Stimulated activated CD8-positive, alpha-beta memory T cell treated with anti-CD3 and anti-CD28 coated beads, Interleukin-7, amount 100 ng/mL, for 48 hours (primary cell): Measurements from ENCODE around the gene RAB41.
"Not testable (repeated sequence)": the region's sequence is repeated elsewhere in the genome, so short reads cannot be mapped to it uniquely, and the experiment has no call there.

ENCODE experiments used
- DNase-seq, 2 donors: peaks; one replicate each; pipeline ENCODE4 v3.0.0-alpha.2; 2020; ENCODE audit warnings: low read depth in 1 of 2; ENCODE audit errors: extremely low read depth in 1 of 2

RAB41 gene

DNA sequence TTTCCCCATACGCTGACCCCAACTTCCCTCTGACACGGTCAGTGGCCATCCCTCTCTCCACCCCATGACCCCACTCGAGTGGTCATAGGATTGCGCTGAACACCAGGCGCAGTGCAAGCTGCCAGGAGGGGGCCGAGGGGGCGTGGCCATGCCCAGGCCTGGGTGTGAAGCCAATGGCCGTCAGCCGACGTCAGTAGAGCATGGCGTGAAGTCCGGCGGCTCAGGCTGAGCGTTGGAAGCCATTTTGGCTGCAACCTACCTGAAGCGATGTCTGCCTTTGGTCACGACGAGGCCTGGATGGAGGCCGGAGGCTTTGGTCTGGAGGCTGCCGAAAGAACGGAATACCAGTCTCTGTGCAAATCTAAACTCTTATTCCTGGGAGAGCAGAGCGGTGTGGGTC, at the start of gene RAB41:
RAB41 (plus strand) TSS at position 222 of the 400 bp plus-strand sequence; CDS start at position 268, 46 bp downstream.
- no peak for DNase-seq

DNA sequence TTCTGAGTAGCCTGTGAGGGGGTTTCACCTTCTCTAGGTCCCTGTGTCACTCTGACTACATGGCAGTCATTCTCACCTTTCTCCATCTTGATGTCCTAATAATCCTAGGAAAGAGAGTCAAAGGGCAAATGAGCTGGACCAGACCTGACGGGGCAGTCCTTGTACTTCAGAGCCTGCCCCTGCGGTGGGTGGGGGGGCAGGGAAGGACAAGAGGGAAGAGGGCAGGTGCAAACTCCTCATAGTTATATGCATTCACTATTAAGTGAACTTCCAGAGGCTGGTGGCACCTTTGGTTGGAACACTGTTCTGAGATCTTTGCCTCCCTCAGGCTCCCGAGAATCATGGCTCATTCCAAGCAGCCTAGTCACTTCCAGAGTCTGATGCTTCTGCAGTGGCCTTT, 47.6 kb upstream of the RAB41 start, which contains the start of gene AWAT1:
AWAT1 (plus strand) TSS at position 301 of the 400 bp plus-strand sequence; CDS start at position 342, 41 bp downstream.
- no peak for DNase-seq

- no peak for DNase-seq
Observed at GRCh38 chrX:70240751-70241150, 41.2 kb upstream of the RAB41 start.

DNA sequence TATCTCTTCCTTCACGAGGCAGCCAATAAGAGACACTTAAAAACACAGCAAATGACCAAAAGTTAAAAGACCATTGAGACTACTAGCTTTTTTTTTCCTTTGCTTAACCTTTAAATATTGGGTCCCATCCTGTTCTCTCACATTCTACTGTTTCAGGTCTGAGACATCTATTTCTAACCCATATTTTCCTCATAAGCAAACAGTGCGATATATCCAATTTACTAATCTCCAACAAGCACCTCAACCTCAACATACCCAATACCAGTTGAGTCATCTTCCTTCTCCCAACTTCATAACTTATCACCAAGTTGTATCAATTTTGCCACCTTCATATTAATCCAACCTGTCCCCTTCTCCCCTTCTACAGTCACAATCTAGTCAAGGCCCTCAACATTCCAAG, 40.5 kb upstream of the RAB41 start:
- no peak for DNase-seq

- not testable (repeated sequence) for DNase-seq
Observed at GRCh38 chrX:70243601-70244000, 38.4 kb upstream of the RAB41 start.

GRCh38 chrX:70244881-70245280, 37.1 kb upstream of the RAB41 start:
- no peak for DNase-seq

- no peak for DNase-seq
Observed at GRCh38 chrX:70247252-70247651, 34.7 kb upstream of the RAB41 start.

DNA sequence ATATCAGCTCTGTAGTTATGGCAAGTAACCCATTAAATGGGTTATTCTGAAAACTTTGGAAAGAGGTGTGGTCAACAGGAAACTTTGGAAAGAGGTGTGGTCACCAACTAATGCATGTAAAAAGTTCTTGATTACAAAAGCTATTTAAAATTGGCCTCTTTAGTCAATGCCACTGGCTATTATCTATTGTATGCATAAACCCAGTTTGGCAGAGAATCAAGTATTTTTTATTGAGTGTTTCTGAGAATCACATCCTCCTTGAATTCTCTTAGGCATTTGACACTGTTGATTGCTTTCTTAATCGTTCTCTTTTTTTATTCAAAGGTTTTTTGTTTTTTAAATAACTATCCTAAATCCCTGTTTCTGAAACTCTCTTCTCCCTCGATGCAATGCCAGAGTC, 29.5 kb upstream of the RAB41 start:
- DNase-seq: no peak

DNA sequence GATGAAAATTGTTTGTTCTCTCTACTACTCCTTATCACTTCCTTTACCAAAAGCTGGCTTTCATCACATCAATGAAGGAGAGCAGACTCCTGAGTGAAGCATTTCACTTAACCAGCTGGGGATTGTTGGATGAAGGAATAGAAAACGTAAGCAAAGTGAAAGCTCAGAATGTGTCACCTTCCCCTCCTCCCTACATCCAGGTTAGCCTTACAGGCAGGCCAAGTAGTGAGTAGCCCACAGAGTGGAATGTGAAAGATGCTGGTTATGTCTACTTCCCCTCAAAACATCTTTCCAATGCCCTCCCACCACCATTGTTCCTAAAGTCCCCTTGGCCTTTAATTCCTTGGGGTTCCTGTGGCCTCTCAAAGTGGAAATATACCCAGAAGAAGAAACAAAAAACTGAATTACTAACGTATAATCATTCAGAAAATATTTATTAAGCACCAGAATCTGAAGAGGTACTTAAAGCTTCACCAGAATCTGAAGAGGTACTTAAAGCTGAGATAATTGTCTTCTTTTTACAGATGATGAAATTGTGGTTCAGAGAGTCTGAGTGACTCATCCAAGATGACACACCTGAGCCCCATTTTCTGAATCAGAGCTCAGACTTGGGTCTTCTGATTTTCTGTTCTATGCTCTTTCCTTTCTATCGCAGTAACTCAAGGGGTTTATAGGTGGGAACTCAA, 28.5 kb upstream of the RAB41 start:
- DNase-seq: no peak

DNA sequence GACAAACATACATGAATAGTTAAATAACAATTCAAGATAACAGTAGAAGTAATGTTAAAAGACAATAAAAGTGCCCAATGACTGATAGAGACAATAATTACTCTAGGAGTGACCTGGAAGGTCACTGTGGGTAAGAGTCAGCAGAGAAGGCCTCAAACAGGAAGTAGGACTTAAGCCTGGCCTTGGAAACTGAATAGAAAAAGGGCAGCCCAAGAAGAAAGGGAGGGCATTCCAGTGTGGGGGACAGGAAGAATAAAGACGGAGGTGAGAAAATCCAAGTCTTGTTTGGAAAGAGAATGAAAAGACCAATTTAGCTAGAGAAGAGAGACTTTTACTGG, 27.9 kb upstream of the RAB41 start:
- DNase-seq: no peak

DNA sequence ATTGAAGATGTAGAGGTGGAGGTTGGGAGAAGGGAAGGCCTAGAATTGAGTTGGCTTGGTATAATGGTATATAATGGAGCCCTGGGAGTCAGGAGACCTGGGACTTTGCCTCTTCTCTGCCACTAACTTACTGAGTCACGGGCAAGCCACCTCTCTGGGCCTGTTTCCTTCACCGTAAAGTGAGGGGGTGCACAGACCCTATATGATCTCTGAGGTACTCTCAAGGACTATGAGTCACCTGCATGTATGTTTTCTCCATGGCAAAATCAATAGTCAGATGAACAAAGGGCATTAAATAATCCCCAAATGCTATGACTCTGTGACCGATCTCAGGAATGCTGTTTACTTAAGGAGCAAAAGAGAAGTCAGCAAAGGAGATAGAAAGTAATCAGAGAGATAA, 27.1 kb upstream of the RAB41 start:
- no peak for DNase-seq

GRCh38 chrX:70255452-70255851, 26.5 kb upstream of the RAB41 start:
- DNase-seq: no peak

DNA sequence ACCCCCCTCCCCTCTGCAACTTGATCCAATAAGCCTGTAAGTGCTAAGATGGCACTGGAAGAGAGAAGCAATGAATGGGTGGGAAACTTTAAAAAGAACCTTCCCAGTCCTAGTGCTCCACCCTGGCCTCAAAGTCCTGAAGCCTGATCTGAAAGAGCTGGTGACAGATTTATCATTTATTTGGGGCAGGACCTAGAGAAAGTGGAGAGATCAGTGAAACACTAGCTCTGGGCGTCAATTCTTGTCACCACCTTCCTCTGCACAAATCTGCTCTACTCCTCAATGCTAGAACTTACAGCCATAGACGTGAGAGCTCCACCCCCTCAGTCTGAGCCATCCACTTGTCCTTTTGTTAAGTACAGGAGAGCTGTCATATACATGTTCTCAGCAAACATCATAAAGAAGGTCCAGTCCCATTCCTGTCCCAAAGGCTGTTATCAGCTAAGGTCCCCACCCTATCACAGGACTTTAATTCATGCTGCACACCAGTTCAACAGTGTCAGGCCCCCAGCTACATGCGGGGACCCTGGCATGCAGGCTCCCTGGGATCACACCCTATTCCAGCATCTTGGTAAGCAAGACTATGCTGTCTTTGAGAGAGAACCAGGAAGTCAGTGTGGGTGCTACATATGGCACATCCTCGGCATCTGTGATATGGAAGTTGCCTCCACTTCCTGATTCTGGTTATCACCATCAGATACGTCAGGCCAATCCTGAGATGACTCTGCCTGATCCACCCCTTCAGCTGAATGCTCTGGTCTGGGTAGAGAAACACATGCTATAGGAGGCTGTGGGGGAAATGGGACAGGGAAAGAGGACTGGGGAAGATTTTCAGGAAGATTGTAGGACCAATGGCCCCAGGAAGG, 24.3 kb upstream of the RAB41 start:
- DNase-seq: no peak

- DNase-seq: no peak
Observed at GRCh38 chrX:70260104-70260503, 21.9 kb upstream of the RAB41 start, which contains the start of gene P2RY4. P2RY4 (minus strand) TSS chrX:70260204; CDS start chrX:70259624, 580 bp downstream.

- peak in 1 of 2 donors; percentile 6 for DNase-seq
Observed at GRCh38 chrX:70262952-70263567, 18.9 kb upstream of the RAB41 start.

- no peak for DNase-seq
Observed at GRCh38 chrX:70264784-70265183, 17.2 kb upstream of the RAB41 start.

DNA sequence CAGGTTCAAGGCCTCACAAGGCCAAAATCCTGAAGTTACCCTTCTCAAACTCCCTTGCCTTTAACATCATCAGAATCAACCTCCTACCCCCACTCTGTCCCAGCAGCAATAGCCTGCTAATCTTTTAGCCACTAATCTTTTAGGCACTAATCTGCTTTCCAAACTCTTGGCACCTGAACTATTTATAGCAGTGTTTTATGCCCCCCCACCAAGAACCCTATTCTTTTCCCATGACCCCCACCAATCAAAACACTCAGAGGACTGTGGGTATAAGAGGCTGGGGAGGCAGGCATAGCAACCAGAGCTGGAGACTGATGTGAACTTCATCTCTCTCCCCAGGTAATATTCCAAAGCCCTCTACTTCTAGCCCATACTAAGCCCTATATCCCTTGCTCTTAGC, 13.9 kb upstream of the RAB41 start, which contains the start of gene ARR3:
ARR3 (plus strand) TSS at position 301 of the 400 bp plus-strand sequence. CDS start 1,052 bp downstream, outside the sequence.
- DNase-seq: no peak

DNA sequence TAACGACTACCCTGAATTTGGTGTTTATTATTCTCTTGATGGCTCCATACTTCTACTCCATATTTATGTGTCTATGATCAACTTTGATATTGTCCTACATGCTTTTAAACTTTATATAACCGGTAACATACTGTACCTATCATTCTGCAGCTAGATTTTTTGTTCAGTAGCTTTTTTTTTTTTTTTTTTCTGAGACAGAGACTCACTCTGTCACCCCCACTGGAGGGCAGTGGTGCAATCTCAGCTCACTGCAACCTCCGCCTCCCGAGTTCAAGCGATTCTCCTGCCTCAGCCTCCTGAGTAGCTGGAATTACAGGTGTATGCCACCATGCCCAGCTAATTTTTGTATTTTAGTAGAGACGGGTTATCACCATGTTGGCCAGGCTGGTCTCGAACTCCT, 7.9 kb upstream of the RAB41 start:
- not testable (repeated sequence) for DNase-seq

DNA sequence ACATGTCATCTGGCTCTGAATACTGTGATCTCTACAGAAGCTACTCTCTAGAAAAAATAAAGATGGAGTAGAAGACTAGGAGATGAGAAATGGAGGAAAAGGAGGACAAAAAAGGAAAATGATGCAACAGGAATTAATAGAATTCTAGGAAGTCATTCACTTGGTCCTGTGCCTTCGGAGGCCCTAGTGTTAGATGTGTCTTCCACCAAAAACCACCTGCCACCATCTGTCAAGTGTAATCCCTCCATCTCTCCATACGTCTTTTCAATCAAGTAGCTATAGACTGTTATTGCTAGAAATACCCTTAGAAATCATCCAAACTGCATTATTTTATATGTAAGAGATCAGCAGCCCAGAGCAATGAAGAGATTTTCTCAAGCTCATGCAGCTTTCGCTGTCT, 2.9 kb upstream of the RAB41 start:
- DNase-seq: no peak

DNA sequence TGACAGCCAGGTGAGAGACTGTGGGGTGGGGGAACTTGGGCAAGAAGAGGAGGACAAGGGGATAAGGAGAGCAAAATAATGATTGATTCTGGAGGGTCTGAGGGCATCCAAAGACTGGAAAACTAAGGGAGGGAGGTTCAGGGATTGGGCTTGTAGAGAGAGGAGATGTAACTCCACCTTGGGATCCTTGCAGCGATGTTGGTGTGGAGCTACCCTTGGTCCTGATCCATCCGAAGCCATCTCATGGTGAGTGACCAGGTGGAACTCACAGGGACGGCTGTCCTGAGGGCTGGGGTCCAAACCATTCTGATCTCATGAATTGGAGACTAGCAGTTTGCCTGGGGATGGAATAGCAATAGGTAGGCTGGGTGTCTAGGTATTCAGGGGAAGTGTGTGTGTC, 1.4 kb upstream of the RAB41 start:
- DNase-seq: no peak

- DNase-seq: no peak
Observed at GRCh38 chrX:70289168-70289792, 7.3 kb downstream of the RAB41 start.
